HepG2 (cell line): ENCODE data around the gene KDM6B. TPM values are rescaled to one million over a fixed set of nuclear protein-coding genes. Genes with fewer than 3 reads are reported as not detected.

Source experiments
- GZF1 ChIP-seq: sonication (generic); formaldehyde crosslinking; IDR thresholded peaks from 2 replicates; pipeline ENCODE4 v1.5.1; 2020; ENCODE audit warnings: mild to moderate bottlenecking, missing genetic modification reagents
- NFKB2 ChIP-seq: sonication (generic); formaldehyde crosslinking; IDR thresholded peaks from 2 replicates; pipeline ENCODE4 v1.4.0; 2020; ENCODE audit warnings: missing genetic modification reagents, borderline replicate concordance
- NR2C2 ChIP-seq: sonication (generic); formaldehyde crosslinking; IDR thresholded peaks from 2 replicates; pipeline ENCODE4 v1.4.0; 2020; ENCODE audit warnings: missing genetic modification reagents, mild to moderate bottlenecking, moderate library complexity, borderline replicate concordance
- SMYD3 ChIP-seq: sonication (generic); formaldehyde crosslinking; IDR thresholded peaks from 2 replicates; pipeline ENCODE4 v1.8.1; 2023; ENCODE audit warnings: mild to moderate bottlenecking, missing genetic modification reagents
- ZFP36L2 ChIP-seq: sonication (generic); formaldehyde crosslinking; IDR thresholded peaks from 2 replicates; pipeline ENCODE4 v1.4.0; 2020; ENCODE audit warnings: missing genetic modification reagents
- ZNF17 ChIP-seq: sonication (generic); formaldehyde crosslinking; IDR thresholded peaks from 2 replicates; pipeline ENCODE4 v1.5.0; 2020; ENCODE audit warnings: mild to moderate bottlenecking, missing genetic modification reagents
- ZNF543 ChIP-seq: sonication (generic); formaldehyde crosslinking; IDR thresholded peaks from 2 replicates; pipeline ENCODE4 v1.4.0; 2020; ENCODE audit warnings: mild to moderate bottlenecking, missing genetic modification reagents
- polyA plus RNA-seq, 8 experiments: library from polyadenylated mRNA; depleted of rRNA in 3 of 8; stranded (reverse) in 7 of 8; unstranded in 1 of 8; fragments of >200 nt; fragmentation: Illumina TruSeq in 4 of 8; extraction: Trizol in 4 of 8; gene quantifications; 2 replicates each; pipeline versions ENCODE4 v1.2.1 to v1.2.3, GENCODE V29; 2011 to 2016; ENCODE audit warnings: low read depth in 4 of 8, missing spikeins in 1 of 8, mixed read lengths in 1 of 8; ENCODE audit not compliant: insufficient read depth in 1 of 8
- total RNA-seq, 5 experiments: library from RNA; depleted of rRNA; stranded (reverse); fragments of >200 nt; fragmentation: Illumina TruSeq; extraction: Trizol; gene quantifications; 2 replicates each; pipeline ENCODE4 v1.2.3, GENCODE V29; 2016; ENCODE audit warnings: low read depth in 1 of 5
- TF ChIP-seq, protein P1 (sequence below): sonication (generic); formaldehyde crosslinking; IDR thresholded peaks from 2 replicates; pipeline ENCODE4 v1.8.1; 2023; ENCODE audit warnings: mild to moderate bottlenecking, missing genetic modification reagents, borderline replicate concordance
- TF ChIP-seq, protein P2 (sequence below): conservative IDR thresholded peaks from 2 replicates; pipeline ENCODE4 v1.6.1; 2018; ENCODE audit warnings: missing genetic modification reagents
- TF ChIP-seq, protein P3 (sequence below): sonication (generic); formaldehyde crosslinking; conservative IDR thresholded peaks from 2 replicates; pipeline ENCODE4 v1.4.0; 2020; ENCODE audit warnings: mild to moderate bottlenecking, missing genetic modification reagents, moderate library complexity
- TF ChIP-seq, protein P4 (sequence below): sonication (generic); formaldehyde crosslinking; IDR thresholded peaks from 2 replicates; pipeline ENCODE4 v1.5.0; 2020; ENCODE audit warnings: missing genetic modification reagents
- TF ChIP-seq, protein P5 (sequence below): sonication (generic); formaldehyde crosslinking; IDR thresholded peaks from 2 replicates; pipeline ENCODE4 v1.4.0; 2020; ENCODE audit warnings: missing genetic modification reagents
- TF ChIP-seq, protein P6 (sequence below): sonication (generic); formaldehyde crosslinking; IDR thresholded peaks from 2 replicates; pipeline ENCODE4 v1.8.0; 2022; ENCODE audit warnings: missing genetic modification reagents, low read depth, mild to moderate bottlenecking, borderline replicate concordance
- TF ChIP-seq, protein P7 (sequence below): sonication (generic); formaldehyde crosslinking; IDR thresholded peaks from 2 replicates; pipeline ENCODE4 v1.5.0; 2020; ENCODE audit warnings: mild to moderate bottlenecking, missing genetic modification reagents, borderline replicate concordance

Gene KDM6B
- total and polyA plus RNA-seq, 2 of the 13 experiments (the other 11 are each of a cell fraction or from before 2014, with no cell fraction given), result 1.3 to 2.1 TPM

DNA sequence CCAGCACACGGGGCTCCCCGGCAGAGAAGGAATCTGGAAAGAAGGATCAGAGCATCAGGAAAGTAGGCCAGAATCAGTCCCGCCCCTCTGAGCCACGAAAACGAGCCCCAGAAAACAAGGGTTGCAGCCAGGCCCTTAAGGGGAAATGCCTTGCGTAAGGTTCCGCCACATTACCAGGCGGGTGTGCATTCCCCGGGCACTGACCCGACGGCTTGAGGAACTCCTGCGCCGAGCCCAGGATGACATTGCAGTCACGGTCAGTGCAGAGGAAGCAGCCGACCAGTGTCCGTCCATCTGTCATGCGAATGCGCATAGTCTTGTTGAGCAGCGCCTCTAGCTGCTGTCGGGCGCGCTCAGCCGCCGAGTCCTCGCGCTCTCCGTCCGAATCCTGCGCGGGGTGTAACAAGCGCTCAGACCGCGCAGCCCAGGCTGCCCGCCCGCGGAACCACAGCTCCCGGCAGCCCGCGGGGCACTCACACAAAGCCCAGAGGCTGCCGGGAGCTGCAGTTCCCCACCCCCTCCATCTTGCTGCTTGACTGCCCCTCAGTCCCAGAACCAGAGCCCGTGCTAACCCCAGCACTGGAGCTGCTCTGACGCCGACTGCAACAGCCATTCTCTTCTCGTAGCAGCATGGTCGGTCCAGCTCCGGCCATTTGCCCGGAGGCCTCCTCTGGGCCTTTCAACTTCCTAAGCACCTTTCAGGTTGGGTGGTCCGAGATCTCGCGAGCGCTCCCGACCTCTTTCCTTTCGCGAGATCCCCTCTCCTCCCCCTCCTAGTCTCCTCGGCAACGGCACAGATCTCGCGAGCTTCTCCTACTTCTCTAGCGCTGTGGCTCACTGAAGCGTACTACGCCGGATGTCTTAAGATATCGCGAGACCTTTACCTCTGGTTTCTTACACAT is 23.0 kb downstream of the KDM6B start, which contains the start of gene NAA38 (continued):
- TF ChIP-seq, protein P1, sequence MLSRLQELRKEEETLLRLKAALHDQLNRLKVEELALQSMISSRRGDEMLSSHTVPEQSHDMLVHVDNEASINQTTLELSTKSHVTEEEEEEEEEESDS (CRISPR knock-in tag), result no peak
- TF ChIP-seq, protein P2, sequence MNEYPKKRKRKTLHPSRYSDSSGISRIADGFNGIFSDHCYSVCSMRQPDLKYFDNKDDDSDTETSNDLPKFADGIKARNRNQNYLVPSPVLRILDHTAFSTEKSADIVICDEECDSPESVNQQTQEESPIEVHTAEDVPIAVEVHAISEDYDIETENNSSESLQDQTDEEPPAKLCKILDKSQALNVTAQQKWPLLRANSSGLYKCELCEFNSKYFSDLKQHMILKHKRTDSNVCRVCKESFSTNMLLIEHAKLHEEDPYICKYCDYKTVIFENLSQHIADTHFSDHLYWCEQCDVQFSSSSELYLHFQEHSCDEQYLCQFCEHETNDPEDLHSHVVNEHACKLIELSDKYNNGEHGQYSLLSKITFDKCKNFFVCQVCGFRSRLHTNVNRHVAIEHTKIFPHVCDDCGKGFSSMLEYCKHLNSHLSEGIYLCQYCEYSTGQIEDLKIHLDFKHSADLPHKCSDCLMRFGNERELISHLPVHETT (CRISPR knock-in tag), result no peak
- no peak for TF ChIP-seq ZNF17 (CRISPR knock-in tag)
- TF ChIP-seq, protein P3, sequence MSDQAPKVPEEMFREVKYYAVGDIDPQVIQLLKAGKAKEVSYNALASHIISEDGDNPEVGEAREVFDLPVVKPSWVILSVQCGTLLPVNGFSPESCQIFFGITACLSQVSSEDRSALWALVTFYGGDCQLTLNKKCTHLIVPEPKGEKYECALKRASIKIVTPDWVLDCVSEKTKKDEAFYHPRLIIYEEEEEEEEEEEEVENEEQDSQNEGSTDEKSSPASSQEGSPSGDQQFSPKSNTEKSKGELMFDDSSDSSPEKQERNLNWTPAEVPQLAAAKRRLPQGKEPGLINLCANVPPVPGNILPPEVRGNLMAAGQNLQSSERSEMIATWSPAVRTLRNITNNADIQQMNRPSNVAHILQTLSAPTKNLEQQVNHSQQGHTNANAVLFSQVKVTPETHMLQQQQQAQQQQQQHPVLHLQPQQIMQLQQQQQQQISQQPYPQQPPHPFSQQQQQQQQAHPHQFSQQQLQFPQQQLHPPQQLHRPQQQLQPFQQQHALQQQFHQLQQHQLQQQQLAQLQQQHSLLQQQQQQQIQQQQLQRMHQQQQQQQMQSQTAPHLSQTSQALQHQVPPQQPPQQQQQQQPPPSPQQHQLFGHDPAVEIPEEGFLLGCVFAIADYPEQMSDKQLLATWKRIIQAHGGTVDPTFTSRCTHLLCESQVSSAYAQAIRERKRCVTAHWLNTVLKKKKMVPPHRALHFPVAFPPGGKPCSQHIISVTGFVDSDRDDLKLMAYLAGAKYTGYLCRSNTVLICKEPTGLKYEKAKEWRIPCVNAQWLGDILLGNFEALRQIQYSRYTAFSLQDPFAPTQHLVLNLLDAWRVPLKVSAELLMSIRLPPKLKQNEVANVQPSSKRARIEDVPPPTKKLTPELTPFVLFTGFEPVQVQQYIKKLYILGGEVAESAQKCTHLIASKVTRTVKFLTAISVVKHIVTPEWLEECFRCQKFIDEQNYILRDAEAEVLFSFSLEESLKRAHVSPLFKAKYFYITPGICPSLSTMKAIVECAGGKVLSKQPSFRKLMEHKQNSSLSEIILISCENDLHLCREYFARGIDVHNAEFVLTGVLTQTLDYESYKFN (CRISPR knock-in tag), result no peak
- TF ChIP-seq NR2C2 (CRISPR knock-in tag), result peak; percentile 43; the same call in 1 of the 2 replicates
- TF ChIP-seq, protein P4, sequence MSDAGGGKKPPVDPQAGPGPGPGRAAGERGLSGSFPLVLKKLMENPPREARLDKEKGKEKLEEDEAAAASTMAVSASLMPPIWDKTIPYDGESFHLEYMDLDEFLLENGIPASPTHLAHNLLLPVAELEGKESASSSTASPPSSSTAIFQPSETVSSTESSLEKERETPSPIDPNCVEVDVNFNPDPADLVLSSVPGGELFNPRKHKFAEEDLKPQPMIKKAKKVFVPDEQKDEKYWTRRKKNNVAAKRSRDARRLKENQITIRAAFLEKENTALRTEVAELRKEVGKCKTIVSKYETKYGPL (CRISPR knock-in tag), result no peak
- peak; percentile 83; the same call in 1 of the 2 replicates for TF ChIP-seq GZF1 (CRISPR knock-in tag)
- TF ChIP-seq, protein P5, sequence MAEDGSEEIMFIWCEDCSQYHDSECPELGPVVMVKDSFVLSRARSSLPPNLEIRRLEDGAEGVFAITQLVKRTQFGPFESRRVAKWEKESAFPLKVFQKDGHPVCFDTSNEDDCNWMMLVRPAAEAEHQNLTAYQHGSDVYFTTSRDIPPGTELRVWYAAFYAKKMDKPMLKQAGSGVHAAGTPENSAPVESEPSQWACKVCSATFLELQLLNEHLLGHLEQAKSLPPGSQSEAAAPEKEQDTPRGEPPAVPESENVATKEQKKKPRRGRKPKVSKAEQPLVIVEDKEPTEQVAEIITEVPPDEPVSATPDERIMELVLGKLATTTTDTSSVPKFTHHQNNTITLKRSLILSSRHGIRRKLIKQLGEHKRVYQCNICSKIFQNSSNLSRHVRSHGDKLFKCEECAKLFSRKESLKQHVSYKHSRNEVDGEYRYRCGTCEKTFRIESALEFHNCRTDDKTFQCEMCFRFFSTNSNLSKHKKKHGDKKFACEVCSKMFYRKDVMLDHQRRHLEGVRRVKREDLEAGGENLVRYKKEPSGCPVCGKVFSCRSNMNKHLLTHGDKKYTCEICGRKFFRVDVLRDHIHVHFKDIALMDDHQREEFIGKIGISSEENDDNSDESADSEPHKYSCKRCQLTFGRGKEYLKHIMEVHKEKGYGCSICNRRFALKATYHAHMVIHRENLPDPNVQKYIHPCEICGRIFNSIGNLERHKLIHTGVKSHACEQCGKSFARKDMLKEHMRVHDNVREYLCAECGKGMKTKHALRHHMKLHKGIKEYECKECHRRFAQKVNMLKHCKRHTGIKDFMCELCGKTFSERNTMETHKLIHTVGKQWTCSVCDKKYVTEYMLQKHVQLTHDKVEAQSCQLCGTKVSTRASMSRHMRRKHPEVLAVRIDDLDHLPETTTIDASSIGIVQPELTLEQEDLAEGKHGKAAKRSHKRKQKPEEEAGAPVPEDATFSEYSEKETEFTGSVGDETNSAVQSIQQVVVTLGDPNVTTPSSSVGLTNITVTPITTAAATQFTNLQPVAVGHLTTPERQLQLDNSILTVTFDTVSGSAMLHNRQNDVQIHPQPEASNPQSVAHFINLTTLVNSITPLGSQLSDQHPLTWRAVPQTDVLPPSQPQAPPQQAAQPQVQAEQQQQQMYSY (CRISPR knock-in tag), result peak; percentile 79
- TF ChIP-seq ZFP36L2, result no peak
- TF ChIP-seq, protein P6, sequence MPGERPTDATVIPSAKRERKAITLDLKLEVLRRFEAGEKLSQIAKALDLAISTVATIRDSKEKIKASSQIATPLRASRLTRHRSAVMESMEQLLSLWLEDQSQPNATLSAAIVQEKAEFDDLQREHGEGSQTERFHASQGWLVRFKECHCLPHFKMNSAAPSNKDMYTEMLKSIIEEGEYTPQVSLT (CRISPR knock-in tag), result no peak
- peak; percentile 24; the same call in 1 of the 2 replicates for TF ChIP-seq ZNF543 (CRISPR knock-in tag)
- TF ChIP-seq NFKB2 (CRISPR knock-in tag), result peak; percentile 71; the same call in 1 of the 2 replicates
- TF ChIP-seq, protein P7, sequence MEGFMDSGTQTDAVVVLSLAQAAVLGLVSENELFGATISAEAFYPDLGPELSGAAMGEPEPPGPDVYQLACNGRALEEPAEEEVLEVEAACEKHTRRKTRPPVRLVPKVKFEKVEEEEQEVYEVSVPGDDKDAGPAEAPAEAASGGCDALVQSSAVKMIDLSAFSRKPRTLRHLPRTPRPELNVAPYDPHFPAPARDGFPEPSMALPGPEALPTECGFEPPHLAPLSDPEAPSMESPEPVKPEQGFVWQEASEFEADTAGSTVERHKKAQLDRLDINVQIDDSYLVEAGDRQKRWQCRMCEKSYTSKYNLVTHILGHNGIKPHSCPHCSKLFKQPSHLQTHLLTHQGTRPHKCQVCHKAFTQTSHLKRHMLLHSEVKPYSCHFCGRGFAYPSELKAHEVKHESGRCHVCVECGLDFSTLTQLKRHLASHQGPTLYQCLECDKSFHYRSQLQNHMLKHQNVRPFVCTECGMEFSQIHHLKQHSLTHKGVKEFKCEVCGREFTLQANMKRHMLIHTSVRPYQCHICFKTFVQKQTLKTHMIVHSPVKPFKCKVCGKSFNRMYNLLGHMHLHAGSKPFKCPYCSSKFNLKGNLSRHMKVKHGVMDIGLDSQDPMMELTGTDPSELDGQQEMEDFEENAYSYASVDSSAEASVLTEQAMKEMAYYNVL, result 0 out of 2 replicates have a peak, but pooled peaks have one; percentile 24
- TF ChIP-seq SMYD3, result no peak
- TF ChIP-seq, all 625 proteins: peak for 209
